OCI-LY1 (cell line): ENCODE results near the gene SMIM11.

Source experiments
- H2AFZ ChIP-seq: fragments of 200-600 bp; sonication (generic), shearing (Covaris generic); 2 replicates; pipeline ENCODE4 v1.6.0; 2014; ENCODE audit warnings: antibody characterized with exemption, mild to moderate bottlenecking, low read length
- H3F3A ChIP-seq: fragments of 200-600 bp; sonication (generic), shearing (Covaris generic); 2 replicates; pipeline ENCODE4 v1.6.0; 2014; ENCODE audit warnings: mild to moderate bottlenecking, antibody characterized with exemption, low read length, moderate library complexity; ENCODE audit not compliant: insufficient read depth
- H3K27ac ChIP-seq: fragments of 200-600 bp; sonication (generic); 2 replicates; pipeline ENCODE4 v1.5.1; 2014; ENCODE audit warnings: low read length, mixed run types, mild to moderate bottlenecking, low read depth; ENCODE audit not compliant: poor library complexity, severe bottlenecking
- H3K27me3 ChIP-seq: fragments of 200-600 bp; sonication (generic); 2 replicates; pipeline ENCODE4 v1.6.0; 2014; ENCODE audit warnings: antibody characterized with exemption, mild to moderate bottlenecking, low read length, moderate library complexity; ENCODE audit not compliant: insufficient read depth
- H3K36me3 ChIP-seq: fragments of 200-600 bp; sonication (generic); 2 replicates; pipeline ENCODE4 v1.6.1; 2014; ENCODE audit warnings: mild to moderate bottlenecking, antibody characterized with exemption, low read length, moderate library complexity, mixed read lengths; ENCODE audit not compliant: insufficient read depth
- H3K4me1 ChIP-seq: fragments of 200-600 bp; sonication (generic); 2 replicates; pipeline ENCODE4 v1.5.1; 2014; ENCODE audit warnings: mild to moderate bottlenecking, low read length, moderate library complexity; ENCODE audit not compliant: insufficient read depth, severe bottlenecking
- H3K4me2 ChIP-seq: fragments of 200-600 bp; sonication (generic), shearing (Covaris generic); 2 replicates; pipeline ENCODE4 v1.6.1; 2014; ENCODE audit warnings: low read length
- H3K4me3 ChIP-seq: fragments of 200-600 bp; sonication (generic); 2 replicates; pipeline ENCODE4 v1.5.1; 2014; ENCODE audit warnings: low read length, low read depth, mild to moderate bottlenecking, mixed read lengths; ENCODE audit not compliant: poor library complexity, severe bottlenecking
- H3K79me2 ChIP-seq: fragments of 200-600 bp; shearing (Covaris generic); 2 replicates; pipeline ENCODE4 v1.6.1; 2016; ENCODE audit warnings: mixed run types, low read length, mixed read lengths; ENCODE audit not compliant: insufficient read depth
- H3K9ac ChIP-seq: fragments of 200-600 bp; sonication (generic), shearing (Covaris generic); 2 replicates; pipeline ENCODE4 v1.6.1; 2014; ENCODE audit warnings: mild to moderate bottlenecking, low read length, mixed read lengths
- H3K9me2 ChIP-seq: fragments of 200-600 bp; sonication (generic), shearing (Covaris generic); 2 replicates; pipeline ENCODE4 v1.6.1; 2014; ENCODE audit warnings: low read depth, mild to moderate bottlenecking, low read length, mixed read lengths
- H3K9me3 ChIP-seq: fragments of 200-600 bp; shearing (Covaris generic); 2 replicates; pipeline ENCODE4 v1.6.1; 2014; ENCODE audit warnings: low read length, mixed read lengths
- H4K20me1 ChIP-seq: fragments of 200-600 bp; sonication (generic), shearing (Covaris generic); 2 replicates; pipeline ENCODE4 v1.6.0; 2016; ENCODE audit warnings: mild to moderate bottlenecking, low read length; ENCODE audit not compliant: insufficient read depth
- EZH2 ChIP-seq: fragments of 200-600 bp; sonication (generic), shearing (Covaris generic); IDR thresholded peaks from 2 replicates; pipeline ENCODE4 v1.8.0; 2017; ENCODE audit warnings: borderline replicate concordance, mixed run types, mild to moderate bottlenecking, antibody characterized with exemption, low read length, moderate library complexity, mixed read lengths
- TF ChIP-seq, protein P1 (sequence below): fragments of 200-600 bp; sonication (generic), shearing (Covaris generic); IDR thresholded peaks from 2 replicates; pipeline ENCODE4 v1.5.1; 2017; ENCODE audit warnings: mild to moderate bottlenecking, antibody characterized with exemption, low read length, moderate library complexity, mixed read lengths

Gene SMIM11

DNA sequence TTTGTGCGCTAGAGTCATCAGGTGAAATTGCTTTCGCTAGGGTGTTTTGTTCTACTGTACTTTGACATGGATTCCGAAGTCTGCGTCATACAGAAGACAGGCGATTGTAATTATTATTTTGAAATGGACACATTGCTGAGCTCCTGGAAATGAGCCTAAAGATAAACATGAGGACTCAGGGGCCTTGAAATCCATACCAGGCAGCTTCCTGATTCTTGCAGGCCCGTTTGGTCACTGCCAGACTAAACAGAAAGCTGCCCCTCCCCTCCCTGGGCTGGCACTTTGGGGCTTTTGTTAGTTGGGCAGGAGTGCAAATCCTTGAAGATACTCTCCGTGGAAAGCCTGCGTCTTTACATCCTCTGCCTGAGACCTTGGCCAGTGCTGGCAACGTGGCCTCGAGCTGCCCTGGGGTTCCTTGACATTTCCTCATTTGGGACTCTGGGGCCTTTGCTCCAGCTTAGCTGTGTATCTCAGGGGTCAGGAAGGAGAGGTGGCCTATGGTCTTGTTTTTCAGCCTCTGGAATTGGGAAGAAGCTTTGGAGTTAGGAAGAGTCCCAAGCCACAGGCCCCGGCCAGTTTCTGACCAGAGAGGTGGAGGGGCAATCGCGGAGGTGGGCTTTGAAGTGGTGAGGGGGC, 38.4 kb upstream of the SMIM11 start:
- Histone ChIP-seq H3K4me2 (no peak overlapping the region), H3F3A (no peaks in the 10 kb centered on the region), H2AFZ (no peak overlapping the region), H3K27me3 (peaks cover under 1% of the 10 kb centered on the region), H3K9ac (no peak overlapping the region), H3K27ac (no peak overlapping the region), H3K9me2 (no peaks in the 10 kb centered on the region), H3K9me3 (no peaks in the 10 kb centered on the region), H3K36me3 (no peaks in the 10 kb centered on the region), H3K4me1 (no peaks in the 10 kb centered on the region), H4K20me1 (no peaks in the 10 kb centered on the region), H3K4me3 (no peak overlapping the region), H3K79me2 (no peaks in the 10 kb centered on the region)
- TF ChIP-seq, protein P1, sequence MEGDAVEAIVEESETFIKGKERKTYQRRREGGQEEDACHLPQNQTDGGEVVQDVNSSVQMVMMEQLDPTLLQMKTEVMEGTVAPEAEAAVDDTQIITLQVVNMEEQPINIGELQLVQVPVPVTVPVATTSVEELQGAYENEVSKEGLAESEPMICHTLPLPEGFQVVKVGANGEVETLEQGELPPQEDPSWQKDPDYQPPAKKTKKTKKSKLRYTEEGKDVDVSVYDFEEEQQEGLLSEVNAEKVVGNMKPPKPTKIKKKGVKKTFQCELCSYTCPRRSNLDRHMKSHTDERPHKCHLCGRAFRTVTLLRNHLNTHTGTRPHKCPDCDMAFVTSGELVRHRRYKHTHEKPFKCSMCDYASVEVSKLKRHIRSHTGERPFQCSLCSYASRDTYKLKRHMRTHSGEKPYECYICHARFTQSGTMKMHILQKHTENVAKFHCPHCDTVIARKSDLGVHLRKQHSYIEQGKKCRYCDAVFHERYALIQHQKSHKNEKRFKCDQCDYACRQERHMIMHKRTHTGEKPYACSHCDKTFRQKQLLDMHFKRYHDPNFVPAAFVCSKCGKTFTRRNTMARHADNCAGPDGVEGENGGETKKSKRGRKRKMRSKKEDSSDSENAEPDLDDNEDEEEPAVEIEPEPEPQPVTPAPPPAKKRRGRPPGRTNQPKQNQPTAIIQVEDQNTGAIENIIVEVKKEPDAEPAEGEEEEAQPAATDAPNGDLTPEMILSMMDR = no peak
- TF ChIP-seq EZH2 = no peak

DNA sequence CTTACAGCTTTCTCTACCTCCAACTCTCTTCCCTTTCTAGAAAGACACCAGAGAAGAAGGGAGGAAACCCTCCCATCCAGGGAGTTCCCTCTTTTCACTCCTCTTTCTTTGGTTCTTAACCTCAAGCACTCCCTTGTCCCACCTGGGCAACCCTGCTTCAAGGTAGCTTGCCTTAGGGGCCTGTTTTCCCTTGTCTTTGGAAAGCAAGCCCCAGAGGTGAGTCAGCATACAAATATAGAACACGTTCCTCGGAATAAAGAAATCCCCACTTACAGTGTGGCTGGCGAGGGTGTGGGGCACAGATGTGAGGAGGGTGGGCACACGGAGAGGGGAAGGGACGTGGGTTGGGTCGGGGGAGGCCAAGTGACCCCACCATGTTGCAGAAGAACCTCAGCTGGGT, 37.6 kb upstream of the SMIM11 start:
- TF ChIP-seq, protein P1 = no peak
- no peak for TF ChIP-seq EZH2
- Histone ChIP-seq H3K4me2 (no peak overlapping the region), H3K9me2 (no peaks in the 10 kb centered on the region), H4K20me1 (no peaks in the 10 kb centered on the region), H3K4me1 (no peaks in the 10 kb centered on the region), H3K27me3 (peaks cover 6% of the 10 kb centered on the region), H3K9me3 (no peaks in the 10 kb centered on the region), H3K4me3 (no peak overlapping the region), H3K27ac (no peak overlapping the region), H3K36me3 (no peaks in the 10 kb centered on the region), H3K79me2 (no peaks in the 10 kb centered on the region), H2AFZ (no peak overlapping the region), H3K9ac (no peak overlapping the region), H3F3A (no peaks in the 10 kb centered on the region)

DNA sequence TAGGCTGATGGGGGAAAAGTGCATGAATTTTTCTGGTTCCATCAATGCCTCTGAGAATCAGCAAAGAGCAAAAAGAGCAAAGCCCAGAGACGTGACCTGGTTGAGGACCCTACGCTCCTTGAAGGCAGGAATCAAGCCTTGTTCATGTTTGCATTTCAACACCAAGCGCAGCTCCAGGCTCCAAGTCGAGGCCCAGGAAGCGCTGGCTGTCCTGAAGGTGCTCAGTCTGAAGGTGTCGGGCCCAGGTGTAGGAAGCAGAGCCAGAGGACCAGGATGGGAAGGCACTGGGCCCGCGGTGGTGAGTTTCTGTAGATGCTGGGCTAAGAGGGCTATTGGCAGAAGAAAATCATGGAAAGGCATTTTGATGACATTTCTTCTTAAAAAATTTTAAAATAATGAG, 37.1 kb upstream of the SMIM11 start:
- no peak overlapping the region for H3K4me2 ChIP-seq
- H3K9me3 ChIP-seq = no peaks in the 10 kb centered on the region
- no peaks in the 10 kb centered on the region for H4K20me1 ChIP-seq
- no peaks in the 10 kb centered on the region for H3K79me2 ChIP-seq
- H3K27ac ChIP-seq = no peak overlapping the region
- H3F3A ChIP-seq = no peaks in the 10 kb centered on the region
- no peak overlapping the region for H2AFZ ChIP-seq
- H3K9me2 ChIP-seq = no peaks in the 10 kb centered on the region
- H3K4me3 ChIP-seq = no peak overlapping the region
- TF ChIP-seq, protein P1 = no peak
- no peak for TF ChIP-seq EZH2
- no peaks in the 10 kb centered on the region for H3K36me3 ChIP-seq
- H3K27me3 ChIP-seq = peaks cover 7% of the 10 kb centered on the region
- H3K9ac ChIP-seq = no peak overlapping the region
- no peaks in the 10 kb centered on the region for H3K4me1 ChIP-seq
